Esophagus muscularis mucosa (tissue), 4 donors: ENCODE data around the gene GALNT1.

ENCODE experiments used
- CTCF ChIP-seq, 3 experiments: fragments of 200-600 bp in 2 of 3; fragments of 450-650 bp in 1 of 3; sonication (generic) in 2 of 3; IDR thresholded peaks; one replicate each; pipeline ENCODE4 v1.5.1; 2017 to 2019; ENCODE audit warnings: antibody characterized with exemption in 3 of 3, mild to moderate bottlenecking in 2 of 3, moderate library complexity in 1 of 3
- EP300 ChIP-seq: sonication (generic); formaldehyde crosslinking; IDR thresholded peaks from one replicate; pipeline ENCODE4 v1.6.1; 2017; ENCODE audit warnings: antibody characterized with exemption
- POLR2A ChIP-seq: fragments of 450-650 bp; IDR thresholded peaks from one replicate; pipeline ENCODE4 v1.6.1; 2017; ENCODE audit warnings: antibody characterized with exemption, moderate library complexity, mild to moderate bottlenecking, low read depth
- POLR2AphosphoS5 ChIP-seq, 2 donors: sonication (generic); formaldehyde crosslinking; IDR thresholded peaks; one replicate each; pipeline ENCODE4 v1.6.1; 2017; ENCODE audit warnings: antibody characterized with exemption in 2 of 2

DNA sequence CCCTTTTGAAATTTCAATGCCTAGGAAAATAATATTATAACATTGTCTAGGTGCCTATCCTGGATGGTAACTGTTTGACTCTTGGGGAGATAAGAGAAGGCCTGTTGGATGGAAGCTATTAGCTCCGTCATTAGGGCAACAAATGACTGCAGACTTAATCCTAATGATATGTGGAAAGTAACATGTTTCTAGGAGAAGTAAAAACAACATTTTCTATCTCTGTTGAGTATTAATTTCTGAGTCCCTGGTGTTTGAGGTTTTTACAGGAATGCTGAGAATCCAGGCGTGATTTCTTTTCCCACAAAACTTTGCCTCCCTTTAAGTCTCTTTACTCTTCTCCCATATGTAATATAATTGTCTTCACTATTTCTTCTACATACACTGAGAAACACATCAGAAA is 159.1 kb downstream of the GALNT1 start:
- TF ChIP-seq POLR2A = no peak
- no peak for TF ChIP-seq CTCF (IDR thresholded peaks at IDR 0.05)
- no peak for TF ChIP-seq POLR2AphosphoS5 (IDR thresholded peaks at IDR 0.05)
- TF ChIP-seq EP300 = no peak
